MCF 10A (cell line): Measurements from ENCODE around the gene COMMD10. TPM values are rescaled to one million over a fixed set of nuclear protein-coding genes. Genes with fewer than 3 reads are reported as not detected.

ENCODE experiments used
- BruUV-seq: library from RNA; stranded (reverse); fragments of 400-500 nt; replicated peaks from 2 replicates; lab custom pipeline; 2021; lab: Mats Ljungman, UMichigan
- CTCF ChIA-PET: fragments of 300-600 bp; sonication (Branson Sonifier 250); formaldehyde crosslinking; extraction: SDS; loops from one replicate; lab custom pipeline; 2021; ENCODE audit warnings: antibody characterized with exemption, inconsistent platforms; lab: Yijun Ruan, JAX
- POLR2A ChIA-PET: fragments of 300-600, 350-650 bp; sonication (Branson Sonifier 250); formaldehyde crosslinking; extraction: SDS; loops from one replicate; lab custom pipeline; 2020; ENCODE audit warnings: antibody characterized with exemption, inconsistent platforms; lab: Yijun Ruan, JAX
- DNase-seq: peaks from one replicate; pipeline ENCODE4 v3.0.0-alpha.2; 2018; ENCODE audit not compliant: unreplicated experiment
- H3K27ac Mint-ChIP-seq: one replicate; pipeline ENCODE4 v1.8.0; 2022; ENCODE audit warnings: mild to moderate bottlenecking, low read depth, mixed read lengths; ENCODE audit not compliant: unreplicated experiment
- H3K27me3 Mint-ChIP-seq: one replicate; pipeline ENCODE4 v1.8.0; 2022; ENCODE audit warnings: mixed read lengths; ENCODE audit not compliant: insufficient read depth, unreplicated experiment
- H3K36me3 Mint-ChIP-seq: one replicate; pipeline ENCODE4 v1.8.0; 2022; ENCODE audit warnings: mild to moderate bottlenecking, moderate library complexity, mixed read lengths; ENCODE audit not compliant: insufficient read depth, unreplicated experiment
- H3K4me1 Mint-ChIP-seq: one replicate; pipeline ENCODE4 v1.8.0; 2022; ENCODE audit warnings: mixed read lengths; ENCODE audit not compliant: insufficient read depth, unreplicated experiment
- H3K4me3 Mint-ChIP-seq: one replicate; pipeline ENCODE4 v1.8.0; 2022; ENCODE audit warnings: mild to moderate bottlenecking, moderate library complexity, mixed read lengths; ENCODE audit not compliant: unreplicated experiment
- H3K9me3 Mint-ChIP-seq: one replicate; pipeline ENCODE4 v1.8.0; 2022; ENCODE audit warnings: mixed read lengths; ENCODE audit not compliant: unreplicated experiment
- intact Hi-C: fragments of 100-400 bp; cut with micrococcal nuclease; formaldehyde crosslinking; loops from 2 replicates; pipeline ENCODE4 v1.14.1; 2022
- total RNA-seq: library from RNA; stranded (reverse); gene quantifications from 2 replicates; pipeline ENCODE4 v1.2.3, GENCODE V29; 2022
- TF ChIP-seq, protein P1 (sequence below): fragments of 200-600 bp; IDR thresholded peaks from one replicate; pipeline ENCODE4 v1.8.0; 2022; ENCODE audit warnings: antibody characterized with exemption, mild to moderate bottlenecking; ENCODE audit not compliant: unreplicated experiment

COMMD10 gene
- total RNA-seq, 1 experiment from 2014 or later: 23.2 TPM

DNA sequence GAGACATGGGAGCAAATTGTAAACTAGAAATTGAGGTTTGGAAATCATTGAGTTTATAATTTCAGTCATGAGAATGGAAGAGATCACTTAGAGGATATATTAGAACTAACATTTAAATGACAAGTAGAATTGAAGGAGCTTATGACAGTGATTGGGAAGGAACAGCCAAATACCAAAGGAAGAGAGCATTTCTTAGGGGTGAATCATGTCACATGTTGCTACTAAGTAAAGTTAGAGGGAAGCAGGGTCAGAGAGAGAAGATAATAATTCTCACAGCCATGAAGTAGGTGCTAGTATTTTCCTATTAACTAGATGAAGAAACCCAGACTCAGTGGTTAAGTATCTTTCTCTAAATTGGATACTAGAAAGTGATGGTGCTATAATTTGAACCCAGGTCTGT is 59.3 kb downstream of the COMMD10 start:
- Mint-ChIP-seq H3K36me3 (no peaks in the 10 kb centered on the region), H3K4me3 (no peak overlapping the region), H3K4me1 (no peaks in the 10 kb centered on the region), H3K9me3 (no peaks in the 10 kb centered on the region), H3K27ac (no peak overlapping the region), H3K27me3 (no peaks in the 10 kb centered on the region)
- intact Hi-C loops: no loop called here
- TF ChIP-seq, protein P1, sequence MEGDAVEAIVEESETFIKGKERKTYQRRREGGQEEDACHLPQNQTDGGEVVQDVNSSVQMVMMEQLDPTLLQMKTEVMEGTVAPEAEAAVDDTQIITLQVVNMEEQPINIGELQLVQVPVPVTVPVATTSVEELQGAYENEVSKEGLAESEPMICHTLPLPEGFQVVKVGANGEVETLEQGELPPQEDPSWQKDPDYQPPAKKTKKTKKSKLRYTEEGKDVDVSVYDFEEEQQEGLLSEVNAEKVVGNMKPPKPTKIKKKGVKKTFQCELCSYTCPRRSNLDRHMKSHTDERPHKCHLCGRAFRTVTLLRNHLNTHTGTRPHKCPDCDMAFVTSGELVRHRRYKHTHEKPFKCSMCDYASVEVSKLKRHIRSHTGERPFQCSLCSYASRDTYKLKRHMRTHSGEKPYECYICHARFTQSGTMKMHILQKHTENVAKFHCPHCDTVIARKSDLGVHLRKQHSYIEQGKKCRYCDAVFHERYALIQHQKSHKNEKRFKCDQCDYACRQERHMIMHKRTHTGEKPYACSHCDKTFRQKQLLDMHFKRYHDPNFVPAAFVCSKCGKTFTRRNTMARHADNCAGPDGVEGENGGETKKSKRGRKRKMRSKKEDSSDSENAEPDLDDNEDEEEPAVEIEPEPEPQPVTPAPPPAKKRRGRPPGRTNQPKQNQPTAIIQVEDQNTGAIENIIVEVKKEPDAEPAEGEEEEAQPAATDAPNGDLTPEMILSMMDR: no peak
- ChIA-PET CTCF (interaction anchor here (0.6 kb wide), 1 partner anchor 138 kb away, joined by 4 read pairs; no protein-coding TSS in a partner anchor), POLR2A (no interaction called here)
- DNase-seq: no peak
- BruUV-seq: no TSS peak

GRCh38 chr5:116144991-116145390 is 60.2 kb downstream of the COMMD10 start:
- ChIA-PET POLR2A (no interaction called here), CTCF (no interaction called here)
- H3K27me3 Mint-ChIP-seq: no peaks in the 10 kb centered on the region
- DNase-seq: no peak
- TF ChIP-seq, protein P1: no peak
- BruUV-seq: no TSS peak
- intact Hi-C loops: no loop called here
- no peak overlapping the region for H3K4me3 Mint-ChIP-seq
- H3K4me1 Mint-ChIP-seq: no peaks in the 10 kb centered on the region
- no peaks in the 10 kb centered on the region for H3K36me3 Mint-ChIP-seq
- H3K9me3 Mint-ChIP-seq: no peaks in the 10 kb centered on the region
- no peak overlapping the region for H3K27ac Mint-ChIP-seq

DNA sequence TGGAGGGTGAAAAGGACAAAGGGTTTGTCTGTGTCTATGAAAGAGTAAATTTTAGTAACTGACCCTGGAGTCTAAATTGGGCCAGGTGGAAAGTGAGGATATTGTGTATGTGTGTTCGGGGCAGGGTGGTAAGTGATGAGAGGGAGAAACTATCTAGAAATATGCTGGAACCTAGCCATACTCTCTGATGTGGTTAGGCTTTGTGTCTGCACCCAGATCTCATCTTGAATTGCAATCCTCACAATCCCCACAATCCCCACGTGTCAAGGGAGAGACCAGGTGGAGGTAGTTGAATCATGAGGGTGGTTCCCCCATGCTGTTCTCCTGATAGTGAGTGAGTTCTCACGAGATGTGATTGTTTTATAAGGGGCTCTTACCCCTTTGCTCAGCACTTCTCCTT is 60.6 kb downstream of the COMMD10 start:
- DNase-seq: no peak
- H3K27ac Mint-ChIP-seq: no peak overlapping the region
- no peaks in the 10 kb centered on the region for H3K9me3 Mint-ChIP-seq
- BruUV-seq: no TSS peak
- ChIA-PET CTCF (no interaction called here), POLR2A (no interaction called here)
- H3K4me1 Mint-ChIP-seq: no peaks in the 10 kb centered on the region
- H3K27me3 Mint-ChIP-seq: no peaks in the 10 kb centered on the region
- H3K36me3 Mint-ChIP-seq: no peaks in the 10 kb centered on the region
- H3K4me3 Mint-ChIP-seq: no peak overlapping the region
- TF ChIP-seq, protein P1: no peak
- intact Hi-C loops: no loop called here

DNA sequence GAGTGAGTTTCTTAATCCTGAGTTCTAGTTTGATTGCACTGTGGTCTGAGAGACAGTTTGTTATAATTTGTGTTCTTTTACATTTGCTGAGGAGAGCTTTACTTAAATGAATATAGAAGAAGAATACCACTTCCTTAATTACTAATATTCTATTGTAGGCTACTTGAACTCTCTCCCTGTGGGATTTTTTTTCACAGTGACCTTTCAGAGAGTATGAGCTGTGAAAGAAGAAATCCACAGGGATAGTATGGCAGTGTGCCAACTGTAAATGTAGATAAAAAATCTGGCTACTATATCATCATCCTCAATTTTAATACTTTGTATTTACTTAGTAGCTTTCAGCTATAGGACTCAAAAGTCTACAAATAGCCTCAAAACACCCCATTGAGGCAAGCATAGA is 67.3 kb downstream of the COMMD10 start:
- DNase-seq: no peak
- TF ChIP-seq, protein P1: no peak
- ChIA-PET CTCF (interaction anchor here (0.6 to 3.4 kb wide), 2 partner anchors 15 to 59 kb away, joined by 3 to 9 read pairs; no protein-coding TSS in a partner anchor), POLR2A (interaction anchor here (0.6 kb wide), 1 partner anchor 9 kb away, joined by 3 read pairs; no protein-coding TSS in a partner anchor)
- H3K4me1 Mint-ChIP-seq: no peaks in the 10 kb centered on the region
- BruUV-seq: no TSS peak
- H3K4me3 Mint-ChIP-seq: no peak overlapping the region
- peaks cover 4% of the 10 kb centered on the region for H3K36me3 Mint-ChIP-seq
- no peak overlapping the region for H3K27ac Mint-ChIP-seq
- intact Hi-C loops: no loop called here
- peaks cover 7% of the 10 kb centered on the region for H3K9me3 Mint-ChIP-seq
- H3K27me3 Mint-ChIP-seq: no peaks in the 10 kb centered on the region
